GM19193 (cell line): ENCODE data around the gene EEFSEC.

Experiments
- POLR2A ChIP-seq: IDR thresholded peaks from 4 replicates; pipeline ENCODE4 v1.6.1; 2011; ENCODE audit not compliant: insufficient read depth, insufficient read length; ENCODE audit errors: extremely low read depth

Gene EEFSEC

DNA sequence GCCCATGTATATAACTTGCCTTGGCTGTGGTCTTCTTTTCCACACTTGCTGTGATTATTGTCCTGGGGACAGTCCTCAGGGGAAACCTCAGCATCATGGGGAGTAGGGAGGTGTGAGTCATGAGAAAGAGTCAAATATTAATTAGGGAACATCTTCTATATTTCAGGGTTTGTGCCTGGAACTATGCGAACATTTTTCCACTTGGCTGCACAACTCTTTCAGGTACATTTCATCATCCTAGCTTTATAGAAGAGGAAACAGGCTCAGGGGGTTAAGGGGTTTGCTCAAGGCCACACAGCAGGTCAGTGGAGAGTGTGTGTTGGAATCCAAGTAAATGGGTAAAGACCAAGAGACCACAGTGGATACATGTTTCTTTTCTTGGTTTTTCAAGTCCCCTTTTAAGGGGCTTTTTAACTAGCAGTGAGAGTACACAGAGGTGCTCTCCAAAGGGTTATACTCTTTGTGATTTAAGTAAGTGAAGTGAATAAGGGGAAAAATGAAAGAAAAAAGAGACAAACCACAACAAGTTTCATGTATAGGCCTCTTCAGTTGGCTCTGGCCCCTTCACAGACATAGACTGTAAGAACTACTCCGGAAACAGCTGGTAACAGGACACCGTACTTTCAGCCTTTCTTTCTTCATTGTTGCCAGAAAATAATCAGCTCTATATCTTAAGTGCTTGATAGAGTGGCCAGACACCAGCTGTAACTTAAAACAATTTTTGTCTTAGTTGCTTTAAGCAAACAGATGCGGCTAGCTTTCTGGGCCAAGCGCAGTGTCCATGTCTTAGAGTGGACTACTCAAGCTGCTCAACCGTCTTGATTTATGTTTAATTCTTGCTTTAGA is 64.6 kb downstream of the EEFSEC start:
- no peak for TF ChIP-seq POLR2A

- TF ChIP-seq POLR2A, result no peak
Observed at GRCh38 chr3:128218548-128219257, 65.4 kb downstream of the EEFSEC start.

GRCh38 chr3:128221328-128221727 is 68.0 kb downstream of the EEFSEC start:
- TF ChIP-seq POLR2A, result no peak

GRCh38 chr3:128222796-128223385 is 69.6 kb downstream of the EEFSEC start:
- no peak for TF ChIP-seq POLR2A

GRCh38 chr3:128226186-128226725 is 73.0 kb downstream of the EEFSEC start:
- TF ChIP-seq POLR2A, result no peak

- TF ChIP-seq POLR2A, result no peak
Observed at GRCh38 chr3:128226795-128227395, 73.6 kb downstream of the EEFSEC start.

- TF ChIP-seq POLR2A, result no peak
Observed at GRCh38 chr3:128227507-128227906, 74.2 kb downstream of the EEFSEC start.

DNA sequence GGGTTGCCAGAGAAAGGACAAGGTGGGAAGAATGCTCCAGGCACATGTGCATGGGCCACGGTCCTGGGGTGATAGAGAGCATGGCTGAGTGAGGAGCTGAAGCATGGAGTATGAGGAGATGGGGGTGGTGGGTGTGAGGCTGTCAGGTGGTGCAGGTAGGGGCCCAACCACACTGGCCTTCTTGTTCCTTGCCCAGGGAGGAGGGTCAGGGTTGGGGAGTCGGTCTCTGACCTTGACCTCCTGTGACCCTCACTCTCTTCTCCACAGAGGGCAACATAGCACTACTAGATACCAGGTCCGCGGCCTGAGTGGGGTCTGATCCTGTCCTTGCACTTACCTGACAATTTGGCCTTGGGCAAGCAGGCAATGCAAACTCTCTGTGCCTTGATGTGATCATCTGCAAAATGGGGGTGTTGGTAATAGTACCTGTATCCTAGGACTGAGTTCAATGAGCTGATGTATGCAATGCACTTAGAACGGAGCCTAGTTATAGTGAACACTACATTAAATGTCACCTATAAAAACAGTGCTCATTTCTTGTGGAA is 75.2 kb downstream of the EEFSEC start:
- no peak for TF ChIP-seq POLR2A

DNA sequence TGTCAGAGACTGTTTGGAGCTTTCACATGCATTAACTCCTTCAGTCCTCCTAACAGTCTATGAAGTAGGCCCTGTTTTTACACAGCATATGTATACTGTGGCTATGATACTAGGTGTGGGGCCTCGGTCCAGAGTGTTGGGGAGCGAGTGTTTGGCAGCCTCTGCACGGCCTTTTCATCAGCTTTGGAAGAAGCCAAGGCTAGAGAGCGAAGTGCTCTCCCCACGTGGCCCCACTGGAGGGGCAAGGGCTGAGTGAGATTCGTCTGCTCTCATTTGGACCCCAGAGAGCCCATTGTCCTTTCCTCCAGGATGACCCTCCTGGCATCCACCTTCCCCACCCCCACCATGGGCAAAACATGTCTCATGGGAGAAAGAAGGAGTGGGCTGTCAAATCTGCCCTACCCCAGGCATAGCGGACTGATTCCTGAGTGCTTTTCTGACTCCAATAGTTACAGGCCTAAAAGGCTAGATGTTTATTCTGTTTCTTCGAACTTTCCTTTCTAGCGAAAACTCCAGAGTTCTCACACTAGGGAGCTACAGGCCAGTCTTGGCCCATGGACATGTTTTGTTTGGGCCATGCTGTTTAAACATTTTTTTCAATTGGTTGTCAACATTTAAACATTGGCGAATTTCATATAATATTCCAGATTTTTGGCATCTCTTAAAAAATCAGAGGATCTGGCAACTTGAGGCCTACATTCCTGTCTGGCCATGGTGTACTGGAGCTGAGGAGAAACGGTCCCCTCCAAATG is 76.0 kb downstream of the EEFSEC start:
- no peak for TF ChIP-seq POLR2A

- no peak for TF ChIP-seq POLR2A
Observed at GRCh38 chr3:128231606-128232005, 78.3 kb downstream of the EEFSEC start.

GRCh38 chr3:128232376-128233178 is 79.3 kb downstream of the EEFSEC start:
- no peak for TF ChIP-seq POLR2A

DNA sequence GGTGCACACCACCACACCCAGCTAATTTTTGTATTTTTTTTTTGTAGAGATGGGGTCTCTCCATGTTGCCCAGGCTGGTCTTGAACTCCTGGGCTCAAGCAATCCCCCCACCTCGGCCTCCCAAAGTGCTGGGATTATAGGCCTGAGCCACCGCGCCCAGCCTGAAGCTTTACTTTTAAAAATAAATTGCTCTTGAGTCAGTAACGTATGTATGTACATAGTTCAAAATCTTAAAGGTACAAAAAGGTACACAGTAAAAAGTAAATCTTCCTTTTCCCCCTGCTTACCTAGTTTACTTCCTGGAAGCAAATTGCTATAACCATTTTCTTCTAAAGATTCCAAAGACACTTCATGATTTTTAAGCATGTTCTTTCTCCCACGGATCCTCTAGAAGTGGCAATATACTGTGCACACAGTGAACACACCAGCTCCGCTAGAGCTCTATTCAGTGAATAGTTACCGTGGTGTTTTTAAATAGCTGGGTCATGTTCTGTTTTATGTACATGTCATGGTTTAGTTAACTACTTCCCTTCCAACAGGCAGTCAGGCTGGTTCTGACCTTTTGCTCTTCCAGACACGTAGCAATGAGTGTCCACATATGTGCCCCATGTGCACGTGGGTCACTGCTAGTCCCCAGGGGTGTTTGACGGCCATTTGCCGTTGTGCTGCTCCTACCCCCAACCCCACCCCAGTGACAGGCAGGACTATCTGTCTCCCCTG is 82.1 kb downstream of the EEFSEC start:
- no peak for TF ChIP-seq POLR2A

DNA sequence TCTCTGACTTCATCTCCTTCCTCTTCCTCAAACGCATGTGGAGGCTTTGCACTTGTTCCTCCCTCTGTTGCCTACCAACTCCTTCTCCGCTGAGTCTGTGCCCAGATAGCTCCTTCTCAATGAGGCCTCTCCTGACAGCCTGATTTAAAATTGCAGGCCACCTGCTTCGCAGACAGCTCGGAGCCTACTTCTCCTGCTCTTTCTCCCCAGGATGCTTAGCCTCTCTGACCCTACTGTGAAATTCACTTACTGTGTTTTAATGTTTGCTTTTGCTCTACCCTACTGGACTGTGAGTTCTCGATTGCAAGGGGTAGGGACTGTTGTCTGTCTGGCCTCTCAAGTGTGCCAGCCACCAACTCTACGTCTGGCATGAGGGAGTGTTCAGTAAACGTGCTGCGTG is 83.4 kb downstream of the EEFSEC start:
- no peak for TF ChIP-seq POLR2A
